ENCODE measurements around the gene XRN1.
"Not testable (repeated sequence)": the region's sequence is repeated elsewhere in the genome, so short reads cannot be mapped to it uniquely, and the experiment has no call there.

XRN1 gene

DNA sequence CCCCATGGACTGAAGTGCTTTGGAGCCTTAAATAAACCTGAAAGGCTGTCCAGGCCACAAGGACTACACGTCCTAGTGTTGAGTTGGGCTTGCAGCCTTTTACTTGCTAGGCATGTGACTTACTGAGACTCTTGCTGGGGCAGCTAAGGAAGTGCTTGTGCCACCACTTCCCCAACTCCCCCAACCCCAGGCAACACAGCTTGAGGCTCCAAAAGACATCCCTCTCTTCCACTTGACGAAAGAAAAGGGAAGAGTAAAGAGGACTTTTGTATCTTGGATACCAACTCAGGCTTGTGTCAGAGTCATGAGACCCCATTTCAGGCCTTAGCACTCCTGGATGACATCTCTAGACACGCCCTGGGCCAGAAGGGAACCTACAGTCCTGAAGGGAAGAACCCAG lies 109.8 kb downstream of the XRN1 start:
- DNase-seq (ENCODE audit: low read depth), result no peak

- DNase-seq (ENCODE audit: low read depth), result no peak
Measured at GRCh38 chr3:142332390-142332789, 115.4 kb downstream of the XRN1 start.

DNA sequence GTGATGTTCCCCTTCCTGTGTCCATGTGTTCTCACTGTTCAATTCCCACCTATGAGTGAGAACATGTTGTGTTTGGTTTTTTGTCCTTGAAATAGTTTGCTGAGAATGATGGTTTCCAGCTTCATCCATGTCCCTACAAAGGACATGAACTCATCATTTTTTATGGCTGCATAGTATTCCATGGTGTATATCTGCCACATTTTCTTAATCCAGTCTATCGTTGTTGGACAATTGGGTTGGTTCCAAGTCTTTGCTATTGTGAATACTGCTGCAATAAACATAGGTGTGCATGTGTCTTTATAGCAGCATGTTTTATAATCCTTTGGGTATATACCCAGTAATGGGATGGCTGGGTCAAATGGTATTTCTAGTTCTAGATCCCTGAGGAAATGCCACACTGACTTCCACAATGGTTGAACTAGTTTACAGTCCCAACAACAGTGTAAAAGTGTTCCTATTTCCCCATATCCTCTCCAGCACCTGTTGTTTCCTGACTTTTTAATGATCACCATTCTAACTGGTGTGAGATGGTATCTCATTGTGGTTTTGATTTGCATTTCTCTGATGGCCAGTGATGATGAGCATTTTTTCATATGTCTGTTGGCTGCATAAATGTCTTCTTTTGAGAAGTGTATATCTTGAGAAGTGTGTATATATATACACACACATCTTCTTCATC lies 123.4 kb downstream of the XRN1 start:
- DNase-seq (ENCODE audit: low read depth), result not testable (repeated sequence)

DNA sequence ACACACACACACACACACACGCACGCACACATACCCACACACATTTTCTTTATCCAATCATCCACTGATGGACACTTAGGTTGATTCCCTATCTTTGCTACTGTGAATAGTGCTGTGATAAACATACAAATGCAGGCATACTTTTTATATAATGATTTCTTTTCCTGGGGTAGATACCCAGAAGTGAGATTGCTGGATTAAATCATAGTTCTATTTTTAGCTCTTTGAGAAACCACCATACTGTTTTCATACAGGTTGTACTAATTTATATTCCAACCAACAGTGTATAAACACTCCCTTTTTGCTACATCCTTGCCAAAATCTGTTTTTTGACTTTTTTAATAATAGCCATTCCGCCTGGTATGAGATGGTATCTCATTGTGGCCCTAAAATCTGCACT lies 127.9 kb downstream of the XRN1 start:
- no peak for DNase-seq (ENCODE audit: low read depth)

DNA sequence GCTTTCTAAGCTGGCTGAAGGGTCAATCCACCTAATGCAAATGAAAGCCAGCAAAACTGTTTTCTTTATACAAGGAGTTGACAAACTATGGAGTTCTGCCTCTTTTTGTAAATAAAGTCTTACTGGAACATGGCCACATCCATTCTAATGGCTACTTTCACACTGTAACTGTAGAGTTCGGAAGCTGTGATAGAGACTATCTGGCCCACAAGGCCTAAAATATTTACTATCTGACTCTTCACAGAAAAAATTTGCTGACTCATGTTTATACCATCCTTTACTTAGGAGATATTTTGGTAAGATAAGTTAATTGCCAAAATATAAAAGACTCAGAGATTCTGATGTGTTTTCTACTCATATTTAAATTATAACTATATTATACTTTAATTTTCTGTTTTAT lies 128.7 kb downstream of the XRN1 start:
- no peak for DNase-seq (ENCODE audit: low read depth)

DNA sequence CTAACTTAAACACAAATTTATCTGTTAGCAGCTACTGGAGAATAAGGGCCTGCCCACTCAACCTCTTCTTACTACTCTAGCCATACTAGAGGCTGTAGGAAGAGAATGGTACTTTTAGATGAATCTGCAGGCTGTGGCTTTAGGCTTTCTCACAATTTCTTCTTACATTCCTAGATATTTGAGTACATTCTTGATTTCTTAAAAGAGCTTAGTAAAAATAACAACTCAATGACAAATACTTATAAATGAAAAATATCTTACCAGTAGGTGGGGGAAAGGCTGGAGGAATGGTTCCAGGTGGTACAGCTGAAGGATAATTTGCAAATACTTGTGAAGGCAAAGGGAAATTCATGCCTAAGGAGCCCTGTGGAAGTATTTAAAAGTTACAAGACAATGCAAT lies 129.5 kb downstream of the XRN1 start:
- DNase-seq (ENCODE audit: low read depth), result no peak

DNA sequence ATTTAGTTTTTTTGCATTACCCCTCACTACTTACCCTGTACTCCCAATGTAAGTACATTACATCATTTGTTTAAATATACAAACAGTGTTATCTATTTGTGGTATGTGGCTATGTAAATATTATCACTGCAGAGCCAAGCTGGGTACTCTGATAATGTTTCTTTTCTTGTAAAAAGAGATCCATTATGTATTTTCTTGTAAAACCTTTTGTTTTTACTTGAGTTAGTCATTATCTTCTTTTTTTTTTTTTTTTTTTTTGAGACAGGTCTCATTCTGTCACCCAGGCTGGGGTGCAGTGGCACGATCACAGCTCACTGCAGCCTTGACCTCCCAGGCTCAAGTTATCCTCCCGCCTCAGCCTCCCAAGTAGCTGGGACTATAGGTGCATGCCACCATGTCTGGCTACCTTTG lies 131.9 kb downstream of the XRN1 start:
- DNase-seq (ENCODE audit: low read depth), result not testable (repeated sequence)

DNA sequence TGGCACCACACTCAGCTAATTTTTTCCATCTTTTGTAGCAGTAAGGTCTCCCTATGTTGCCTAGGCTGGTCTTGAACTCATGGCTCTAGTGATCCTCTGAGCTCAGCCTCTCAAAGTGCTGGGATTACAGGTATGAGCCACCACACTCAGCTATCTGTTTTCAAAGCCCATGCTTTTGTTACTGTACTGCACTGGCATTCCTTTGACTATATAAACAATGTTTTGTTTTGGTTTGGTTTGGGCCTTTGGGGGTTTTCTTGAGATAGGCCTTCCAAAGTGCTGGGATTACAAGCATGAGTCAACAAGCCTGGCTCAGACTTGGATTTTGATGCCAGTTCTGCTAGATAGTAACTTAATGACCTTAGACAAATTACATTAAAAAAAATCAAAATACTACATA lies 132.8 kb downstream of the XRN1 start:
- no peak for DNase-seq (ENCODE audit: low read depth)

GRCh38 chr3:142310439-142310838 lies 137.4 kb downstream of the XRN1 start:
- DNase-seq (ENCODE audit: low read depth), result no peak

GRCh38 chr3:142302847-142303246 lies 145.0 kb downstream of the XRN1 start:
- DNase-seq (ENCODE audit: low read depth), result not testable (repeated sequence)

DNA sequence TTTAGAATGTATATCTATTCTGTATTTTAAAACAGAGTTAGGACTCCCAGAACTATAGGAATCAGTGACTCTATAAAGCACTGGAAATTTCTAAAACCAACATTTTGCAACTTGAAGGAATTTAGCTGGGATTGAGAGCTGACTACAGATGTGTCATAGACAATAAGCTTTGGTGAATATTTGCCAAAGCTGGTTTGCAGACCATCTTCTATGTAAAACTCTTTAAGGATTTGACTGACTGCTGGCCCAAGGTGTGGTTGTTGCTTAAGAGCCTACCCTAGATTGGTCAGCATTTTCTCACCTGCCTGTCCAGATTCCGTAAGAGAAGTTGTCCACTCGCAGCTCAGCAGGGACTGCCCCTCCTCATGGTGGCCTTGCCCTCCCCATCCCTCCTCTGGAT lies 149.2 kb downstream of the XRN1 start:
- DNase-seq (ENCODE audit: low read depth), result no peak

GRCh38 chr3:142296507-142296906 lies 151.3 kb downstream of the XRN1 start:
- DNase-seq (ENCODE audit: low read depth), result no peak

DNA sequence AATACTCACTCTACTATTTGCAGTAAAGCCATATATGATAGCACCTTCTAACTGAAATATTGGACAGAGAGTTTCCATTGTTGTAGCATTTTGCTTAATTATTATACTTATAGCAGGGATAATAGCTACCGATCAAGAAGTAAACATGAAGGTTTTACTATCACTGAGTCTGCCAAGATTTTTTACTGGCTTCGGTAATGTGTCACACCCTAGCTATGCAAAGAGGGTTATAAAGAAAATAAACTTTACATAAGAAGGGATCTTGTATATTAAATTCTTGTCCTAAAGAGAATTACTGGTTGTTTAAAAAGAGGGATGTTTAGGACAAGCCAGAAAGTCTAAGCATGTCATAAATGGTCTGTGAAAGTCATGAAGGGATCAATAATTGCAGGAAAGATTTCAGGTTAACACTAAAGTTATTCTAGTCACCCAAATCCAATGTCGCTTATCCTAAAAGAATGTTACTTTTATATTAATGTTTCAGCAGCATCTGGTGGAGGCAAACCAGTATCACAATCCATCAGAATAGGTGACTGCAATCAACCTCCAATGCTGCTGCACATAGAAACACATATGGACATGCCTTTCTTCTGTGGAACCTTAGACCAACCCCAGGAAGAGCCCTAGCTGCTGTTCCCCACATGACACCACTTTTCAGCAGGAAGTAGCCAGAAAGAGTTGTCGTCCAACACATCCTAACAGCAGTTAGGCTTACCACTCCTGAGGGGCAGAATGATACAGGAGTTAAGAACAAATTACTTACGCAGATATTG lies 159.8 kb downstream of the XRN1 start:
- DNase-seq (ENCODE audit: low read depth), result no peak

GRCh38 chr3:142285083-142285517 lies 162.7 kb downstream of the XRN1 start:
- no peak for DNase-seq (ENCODE audit: low read depth)

GRCh38 chr3:142282503-142282902 lies 165.3 kb downstream of the XRN1 start:
- DNase-seq (ENCODE audit: low read depth), result no peak

- no peak for DNase-seq (ENCODE audit: low read depth)
Measured at GRCh38 chr3:142281474-142281873, 166.4 kb downstream of the XRN1 start.

DNA sequence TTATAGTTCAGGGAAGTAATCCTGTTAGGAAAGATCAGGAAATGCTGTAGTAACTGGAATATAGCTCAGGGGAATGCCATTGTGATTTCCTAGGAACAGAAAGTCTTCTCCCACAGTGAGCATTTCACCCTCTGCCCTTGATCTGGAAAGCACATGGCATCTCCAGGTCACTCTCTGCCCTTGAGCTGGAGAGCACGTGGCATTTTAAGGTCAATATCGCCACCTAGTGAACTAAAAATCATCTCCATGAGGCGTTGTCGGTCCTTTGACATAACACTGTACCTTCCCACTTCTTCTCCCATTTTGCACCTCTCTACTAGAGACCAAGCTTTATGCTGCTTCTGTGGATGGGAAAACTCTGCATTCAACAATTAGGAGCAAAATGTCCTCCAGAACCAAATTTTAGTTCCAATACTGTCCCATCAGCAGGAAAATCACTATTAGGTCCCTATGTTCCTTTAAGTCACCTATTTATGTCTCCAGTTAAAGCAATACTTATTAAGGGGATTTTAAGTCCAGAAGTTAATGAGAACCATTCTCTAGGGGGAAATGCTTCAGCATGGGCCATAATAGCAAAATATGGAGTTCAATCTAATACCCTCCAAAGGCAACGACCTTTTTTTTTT lies 167.8 kb downstream of the XRN1 start:
- no peak for DNase-seq (ENCODE audit: low read depth)

- no peak for DNase-seq (ENCODE audit: low read depth)
Measured at GRCh38 chr3:142278451-142278850, 169.4 kb downstream of the XRN1 start.

DNA sequence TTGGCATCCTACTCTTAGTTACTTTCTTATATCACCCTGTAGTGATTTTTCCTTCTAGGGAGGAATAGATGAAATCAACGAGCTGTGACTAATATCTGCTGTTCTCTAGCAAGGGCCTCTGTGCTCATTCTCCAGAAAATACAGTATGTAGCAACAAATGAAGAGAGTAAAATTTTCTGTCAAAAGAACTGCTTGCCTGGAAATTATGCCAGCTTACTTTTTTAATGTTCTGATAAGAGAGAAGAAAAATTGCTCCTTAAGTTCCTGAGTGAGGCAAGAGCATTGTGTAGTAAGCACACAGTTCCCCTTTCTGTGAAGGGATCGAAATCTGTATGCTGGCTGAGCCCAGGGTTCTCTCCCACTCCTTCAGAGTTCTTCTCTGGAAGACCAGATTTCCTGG lies 171.1 kb downstream of the XRN1 start:
- DNase-seq (ENCODE audit: low read depth), result no peak

- DNase-seq (ENCODE audit: low read depth), result no peak
Measured at GRCh38 chr3:142275856-142276255, 172.0 kb downstream of the XRN1 start.

DNA sequence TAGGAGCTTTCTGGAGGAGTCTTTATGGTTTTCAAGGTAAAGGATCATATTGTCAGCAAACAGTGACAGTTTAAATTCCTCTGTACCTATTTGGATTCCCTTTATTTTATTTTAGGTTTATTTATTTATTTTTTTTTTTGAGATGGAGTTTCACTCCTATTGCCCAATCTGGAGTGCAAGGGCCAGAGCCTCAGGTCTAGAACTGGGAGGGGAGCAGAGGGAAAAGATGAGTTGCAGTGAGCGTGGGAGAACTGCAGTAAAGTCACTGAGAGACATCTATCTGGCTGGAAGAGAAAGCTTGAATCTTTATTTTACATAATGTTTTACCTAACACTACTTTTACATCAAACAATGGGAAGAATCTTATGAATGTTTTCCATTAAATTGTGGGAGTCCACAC lies 172.9 kb downstream of the XRN1 start:
- DNase-seq (ENCODE audit: low read depth), result no peak

DNA sequence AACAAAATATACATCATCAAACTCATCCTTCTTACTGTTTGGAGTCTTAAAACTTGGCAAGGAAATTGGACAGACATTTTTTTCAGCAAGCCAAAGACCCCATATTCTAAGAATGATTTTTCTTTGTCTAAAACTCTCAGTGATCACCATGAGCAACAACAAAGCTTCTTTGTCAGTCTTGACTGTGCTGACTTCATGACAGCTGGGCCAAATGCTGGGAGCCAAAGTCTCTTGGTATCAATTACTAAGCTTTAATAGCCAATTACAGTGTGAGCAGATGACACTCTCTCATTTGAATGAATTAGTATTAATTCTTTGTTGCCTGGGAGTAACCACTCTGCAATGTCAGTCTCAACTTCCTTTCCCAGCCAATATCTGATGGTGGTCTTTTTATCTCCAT lies 174.3 kb downstream of the XRN1 start:
- no peak for DNase-seq (ENCODE audit: low read depth)

DNA sequence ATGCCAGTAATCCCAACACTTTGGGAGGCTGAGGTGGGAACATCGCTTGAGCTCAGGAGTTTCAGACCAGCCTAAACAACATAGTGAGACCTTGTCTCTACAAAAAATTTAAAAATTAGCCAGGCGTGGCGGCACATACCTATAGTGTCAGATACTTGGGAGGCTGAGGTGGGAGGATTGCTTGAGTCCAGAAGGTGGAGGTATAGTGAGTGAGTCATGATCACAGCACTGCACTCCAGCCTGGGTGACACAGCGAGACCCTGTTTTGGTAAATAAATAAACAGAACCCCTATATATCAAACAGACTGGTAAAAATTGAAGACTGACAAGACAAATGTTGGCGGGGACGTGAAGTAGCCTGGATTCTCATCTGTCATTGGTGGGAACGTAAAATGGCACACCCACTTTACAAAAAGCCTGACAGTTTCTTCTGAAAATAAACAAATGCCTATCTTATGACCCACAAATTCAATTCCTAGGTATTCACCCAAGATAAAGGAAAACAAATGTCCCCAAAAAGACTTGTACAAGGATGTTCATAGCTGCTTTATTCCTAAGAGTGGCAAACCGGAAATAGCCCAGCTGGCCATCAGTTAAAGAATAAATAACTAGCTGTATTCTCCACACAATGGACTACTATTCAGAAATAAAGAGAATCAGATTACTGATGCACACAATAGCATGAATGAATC lies 175.5 kb downstream of the XRN1 start:
- no peak for DNase-seq (ENCODE audit: low read depth)

Data from T follicular helper cell (primary cell).